D341Med (cell line): Measurements from ENCODE around the gene DDIAS.
"Not testable (repeated sequence)": the region's sequence is repeated elsewhere in the genome, so short reads cannot be mapped to it uniquely, and the experiment has no call there.

ENCODE experiments used
- DNase-seq: peaks from one replicate; pipeline ENCODE4 v3.0.0; 2012; ENCODE audit warnings: low spot score

DDIAS gene

GRCh38 chr11:82889133-82890001 is 12.2 kb upstream of the DDIAS start:
- DNase-seq, result no peak

GRCh38 chr11:82890002-82890341 is 11.6 kb upstream of the DDIAS start:
- no peak for DNase-seq

- no peak for DNase-seq
Measured at GRCh38 chr11:82890936-82891335, 10.6 kb upstream of the DDIAS start.

GRCh38 chr11:82892611-82893169 is 8.8 kb upstream of the DDIAS start:
- DNase-seq, result no peak

- DNase-seq, result no peak
Measured at GRCh38 chr11:82895437-82896091, 6.0 kb upstream of the DDIAS start.

DNA sequence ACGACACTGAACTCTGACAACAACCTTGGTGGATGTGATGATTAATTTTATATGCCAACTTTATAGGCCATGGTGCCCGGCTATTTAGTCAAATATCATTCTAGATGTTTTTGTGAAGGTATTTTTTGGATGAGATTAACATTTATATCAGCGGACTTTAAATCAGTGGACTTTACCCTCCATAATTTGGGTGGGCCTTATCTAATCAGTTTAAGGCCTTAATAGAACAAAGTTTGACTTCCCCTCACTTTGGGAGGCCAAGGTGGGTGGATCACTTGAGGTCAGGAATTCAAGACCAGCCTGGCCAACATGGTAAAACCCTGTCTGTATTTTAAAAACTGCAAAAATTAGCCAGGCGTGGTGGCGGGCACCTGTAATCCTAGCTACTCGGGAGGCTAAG is 5.4 kb upstream of the DDIAS start:
- DNase-seq, result no peak

- DNase-seq, result no peak
Measured at GRCh38 chr11:82898241-82898640, 3.3 kb upstream of the DDIAS start.

DNA sequence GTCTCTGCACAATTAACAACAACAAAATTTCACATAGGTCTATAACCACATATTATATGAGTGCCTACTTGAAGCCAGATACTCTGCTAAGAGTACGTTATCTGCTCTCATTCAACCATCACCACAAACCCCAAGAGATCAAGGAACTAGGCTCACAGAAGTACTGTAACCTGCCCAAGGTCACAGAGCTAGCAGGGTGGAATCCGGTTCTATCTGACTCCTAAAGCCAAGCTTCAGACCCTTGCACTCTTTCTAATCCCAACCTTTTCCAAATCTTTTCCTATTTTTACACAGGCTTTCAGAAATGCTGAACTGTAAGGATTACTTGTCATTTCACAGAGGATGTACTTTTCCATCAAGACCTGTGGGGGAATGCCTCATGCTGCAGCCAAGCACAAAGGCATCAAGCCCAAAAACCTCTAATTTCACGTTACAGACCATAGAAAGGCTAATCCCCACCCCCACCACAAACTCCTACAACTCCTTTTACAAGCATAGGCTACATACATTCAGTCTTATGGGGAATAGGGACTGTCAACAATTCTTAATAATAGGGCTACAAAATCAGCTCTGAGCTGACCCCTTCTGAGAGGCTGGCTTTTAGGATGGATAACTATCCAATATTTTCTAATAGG is 2.2 kb upstream of the DDIAS start:
- DNase-seq, result no peak

- DNase-seq, result no peak
Measured at GRCh38 chr11:82899957-82900276, 1.6 kb upstream of the DDIAS start.

DNA sequence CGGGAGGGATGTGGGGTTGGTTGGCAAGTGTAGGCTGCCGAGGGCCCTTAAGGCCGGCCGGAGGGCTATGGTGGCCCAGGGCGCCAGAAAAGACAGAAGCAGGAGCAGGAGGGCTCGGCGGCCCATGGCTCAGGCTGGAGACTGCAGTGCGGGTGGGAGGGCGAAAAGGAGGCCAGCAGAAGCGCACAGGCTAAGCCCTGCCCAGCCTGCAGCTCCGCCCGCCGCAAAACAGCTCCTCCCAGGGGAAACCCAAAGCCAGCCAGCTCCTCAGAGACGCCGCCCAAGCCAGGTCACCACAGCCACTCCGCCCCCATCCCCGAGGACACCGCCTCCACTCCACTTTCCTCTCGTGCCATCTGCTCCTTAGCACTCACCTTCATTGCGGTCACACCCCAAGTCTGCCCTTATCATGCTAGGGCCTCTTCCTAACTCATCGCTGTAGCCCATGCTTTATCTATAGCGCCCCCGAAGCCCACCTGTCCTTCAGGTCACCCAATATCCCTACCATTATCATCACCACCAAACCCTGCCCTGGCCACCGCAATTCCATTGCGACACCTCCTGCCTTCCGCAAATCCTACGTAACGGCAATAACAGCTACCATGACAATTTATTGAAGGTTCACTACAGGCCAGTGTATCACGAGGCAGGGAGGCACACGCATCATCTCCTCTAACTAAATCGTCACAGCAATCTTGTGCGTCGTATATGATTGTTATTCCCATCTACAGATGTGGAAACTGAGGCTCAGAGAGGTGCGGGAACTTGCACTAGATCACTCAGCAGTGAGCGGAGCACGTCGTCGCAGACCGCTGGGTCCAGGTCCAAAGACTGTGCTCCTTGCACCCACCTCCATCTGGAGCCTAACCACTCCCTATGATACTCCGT is 1.0 kb upstream of the DDIAS start, which contains the start of gene PRCP:
PRCP (minus strand) TSS at position 154 of the 888 bp plus-strand sequence; CDS start at position 126, 28 bp downstream.
- peak; percentile 92 for DNase-seq

- no peak for DNase-seq
Measured at GRCh38 chr11:82901922-82902485, 468 bp downstream of the DDIAS start.

DNA sequence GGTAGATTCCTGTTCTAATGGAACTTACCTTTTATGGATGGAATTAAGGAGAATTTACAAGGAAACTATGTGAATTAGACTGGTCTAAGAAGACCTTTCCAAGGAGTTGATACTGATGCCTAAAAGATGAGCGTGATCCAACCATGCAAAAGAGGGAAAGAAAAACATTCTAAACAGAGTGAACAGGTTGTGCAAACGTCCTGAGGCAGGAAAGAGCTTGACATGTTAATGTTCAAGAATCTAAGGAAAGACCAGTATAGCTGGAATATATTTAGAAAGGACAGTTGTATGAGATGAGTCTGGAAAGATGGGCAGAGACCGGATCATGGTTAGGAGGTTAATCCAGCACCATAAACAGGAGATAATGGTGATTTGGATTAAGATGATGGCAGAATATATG is 1.3 kb downstream of the DDIAS start:
- DNase-seq, result no peak

GRCh38 chr11:82903843-82904586 is 2.5 kb downstream of the DDIAS start:
- DNase-seq, result no peak

- no peak for DNase-seq
Measured at GRCh38 chr11:82906236-82906635, 4.7 kb downstream of the DDIAS start.

- DNase-seq, result no peak
Measured at GRCh38 chr11:82906931-82907330, 5.4 kb downstream of the DDIAS start.

GRCh38 chr11:82907371-82907770 is 5.8 kb downstream of the DDIAS start:
- no peak for DNase-seq

DNA sequence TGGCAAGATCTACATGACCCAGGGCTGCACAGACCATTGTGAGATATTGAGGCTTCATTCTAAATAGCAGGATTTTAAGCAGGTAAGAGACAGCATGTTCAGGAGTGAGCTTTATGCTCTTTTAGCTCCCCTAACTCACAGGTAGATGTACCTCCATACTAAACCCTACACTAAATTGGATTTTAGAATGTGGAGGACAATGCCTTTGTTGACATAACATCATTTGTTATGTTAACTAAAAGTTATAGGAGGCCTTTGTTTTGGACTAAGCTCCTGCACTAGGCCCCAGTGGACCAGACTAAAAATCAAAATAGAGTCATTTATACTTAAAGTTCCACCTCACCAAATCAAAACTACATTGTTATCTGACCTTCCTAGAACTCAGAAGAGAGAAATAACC is 6.8 kb downstream of the DDIAS start:
- no peak for DNase-seq

- DNase-seq, result no peak
Measured at GRCh38 chr11:82909015-82909640, 7.6 kb downstream of the DDIAS start.

- not testable (repeated sequence) for DNase-seq
Measured at GRCh38 chr11:82919786-82920185, 18.2 kb downstream of the DDIAS start.

- DNase-seq, result not testable (repeated sequence)
Measured at GRCh38 chr11:82920227-82920626, 18.7 kb downstream of the DDIAS start.
